Left lung (tissue), 10 donors: ENCODE data around the gene CREB3L2. TPM values are rescaled to one million over a fixed set of nuclear protein-coding genes. Genes with fewer than 3 reads are reported as not detected.

ENCODE experiments used
- ATAC-seq: fragments of 200-7000 bp; cut with Tn5 transposase; one replicate; pipeline ENCODE4 v1.9.1; 2020; ENCODE audit warnings: moderate library complexity
- DNase-seq, 4 donors: peaks; one replicate each; pipeline ENCODE4 v3.0.0-alpha.2; 2013 to 2020
- H3K27ac ChIP-seq, 2 donors: fragments of 200-600 bp; sonication (generic) in 1 of 2; one replicate each; pipeline versions ENCODE4 v1.5.0 to v1.8.0; 2020 to 2021
- H3K27me3 ChIP-seq, 2 donors: fragments of 200-600 bp; sonication (generic) in 1 of 2; one replicate each; pipeline versions ENCODE4 v1.5.0 to v1.8.0; 2020 to 2021
- H3K36me3 ChIP-seq, 2 donors: fragments of 200-600 bp; sonication (generic) in 1 of 2; one replicate each; pipeline versions ENCODE4 v1.5.0 to v1.8.0; 2020 to 2021
- H3K4me1 ChIP-seq, 2 donors: fragments of 200-600 bp; one replicate each; pipeline ENCODE4 v1.8.0; 2021
- H3K4me3 ChIP-seq, 2 donors: fragments of 200-600 bp; sonication (generic) in 1 of 2; one replicate each; pipeline versions ENCODE4 v1.5.0 to v1.8.0; 2020 to 2021; ENCODE audit warnings: mild to moderate bottlenecking in 1 of 2
- H3K9me3 ChIP-seq, 2 donors: fragments of 200-600 bp; sonication (generic) in 1 of 2; one replicate each; pipeline versions ENCODE4 v1.5.0 to v1.8.0; 2020 to 2021
- intact Hi-C, 2 donors: fragments of 100-400 bp; cut with DNase I; formaldehyde crosslinking; loops; one replicate each; pipeline versions ENCODE4 v1.11.2 to v1.14.2; 2022
- polyA plus RNA-seq, 6 donors: library from polyadenylated mRNA; unstranded; fragments of 120-200 nt; gene quantifications; one replicate each; pipeline ENCODE4 v1.2.1, GENCODE V29; 2013; ENCODE audit not compliant: insufficient read length in 6 of 6
- total RNA-seq, 2 donors: library from RNA; stranded (reverse); fragmentation: NEBNext Ultra II Directional; extraction: Animal tissue kit (Norgen Biotek cat#: 25700); gene quantifications; one replicate each; pipeline ENCODE4 v1.2.1, GENCODE V29; 2021
- TF ChIP-seq, protein P1 (sequence below), 2 donors: fragments of 200-600 bp; sonication (generic) in 1 of 2; IDR thresholded peaks; one replicate each; pipeline versions ENCODE4 v1.5.0 to v1.8.0; 2021; ENCODE audit warnings: antibody characterized with exemption in 2 of 2
- donor health status: DM: no; HTN: yes; CAD: no.
- donor health status: DM: no; HTN: no; CAD: no.

CREB3L2 gene
- total and polyA plus RNA-seq, 8 donors: 49.9 to 62.7 (median 58.9) TPM

DNA sequence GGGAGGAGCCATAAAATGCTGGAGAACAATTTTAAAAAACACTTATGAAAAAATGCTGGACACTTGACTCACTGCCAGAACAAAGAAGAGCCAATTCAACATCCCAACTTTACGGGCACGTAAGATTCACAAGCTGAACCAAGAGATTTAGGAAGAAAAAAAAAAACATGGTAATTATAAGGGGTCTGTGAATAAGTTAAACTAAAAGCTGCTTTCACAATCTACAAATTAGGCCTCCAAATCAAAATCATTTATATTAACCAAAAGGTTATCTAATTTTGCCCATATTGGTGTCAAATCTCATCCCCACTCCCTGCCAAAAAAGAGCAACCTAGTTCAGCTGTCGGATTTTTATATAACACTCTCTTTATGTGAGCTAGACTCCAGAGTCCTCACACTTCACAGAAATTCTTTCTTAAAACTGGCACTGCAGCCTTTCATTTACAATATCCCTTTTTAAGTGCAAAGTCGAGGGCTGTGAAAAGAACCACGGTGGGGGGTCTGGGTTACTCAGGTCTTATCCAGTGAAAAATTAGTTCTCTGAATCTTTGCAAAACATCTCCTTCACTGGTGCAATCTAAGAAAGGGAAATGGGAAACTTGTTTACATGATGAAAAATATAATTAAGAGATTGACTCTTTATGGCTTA lies 124.7 kb downstream of the CREB3L2 start:
- H3K27ac ChIP-seq: no peak overlapping the region
- DNase-seq: peak in 2 of 4 donors; percentile 20 to 45

DNA sequence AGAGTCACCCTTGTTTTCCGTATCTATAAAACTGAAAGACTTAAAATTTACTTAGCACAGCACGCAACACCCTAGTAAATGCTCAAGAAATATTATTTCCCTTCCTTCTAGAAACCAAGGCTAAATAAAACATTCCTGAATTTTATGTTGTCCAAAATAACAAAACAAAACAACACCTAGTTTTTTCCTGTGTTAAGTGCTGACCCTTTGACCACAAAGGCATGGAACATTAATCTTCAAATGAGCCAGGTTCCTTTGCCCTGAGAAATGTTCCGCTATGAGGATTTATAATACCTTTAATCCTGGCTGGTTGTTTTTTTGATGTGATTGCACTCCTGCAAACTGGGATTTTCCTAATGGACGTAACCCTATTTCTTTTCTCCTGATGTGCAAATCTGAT lies 126.1 kb downstream of the CREB3L2 start:
- no peak for ATAC-seq
- Histone ChIP-seq H3K27ac (no peak overlapping the region), H3K27me3 (no peaks in the 10 kb centered on the region), H3K4me3 (no peak overlapping the region), H3K9me3 (no peaks in the 10 kb centered on the region), H3K4me1 (peaks cover 0 to 9% of the 10 kb centered on the region in 2 donors), H3K36me3 (peaks cover 0 to 70% of the 10 kb centered on the region in 2 donors)
- TF ChIP-seq, protein P1, sequence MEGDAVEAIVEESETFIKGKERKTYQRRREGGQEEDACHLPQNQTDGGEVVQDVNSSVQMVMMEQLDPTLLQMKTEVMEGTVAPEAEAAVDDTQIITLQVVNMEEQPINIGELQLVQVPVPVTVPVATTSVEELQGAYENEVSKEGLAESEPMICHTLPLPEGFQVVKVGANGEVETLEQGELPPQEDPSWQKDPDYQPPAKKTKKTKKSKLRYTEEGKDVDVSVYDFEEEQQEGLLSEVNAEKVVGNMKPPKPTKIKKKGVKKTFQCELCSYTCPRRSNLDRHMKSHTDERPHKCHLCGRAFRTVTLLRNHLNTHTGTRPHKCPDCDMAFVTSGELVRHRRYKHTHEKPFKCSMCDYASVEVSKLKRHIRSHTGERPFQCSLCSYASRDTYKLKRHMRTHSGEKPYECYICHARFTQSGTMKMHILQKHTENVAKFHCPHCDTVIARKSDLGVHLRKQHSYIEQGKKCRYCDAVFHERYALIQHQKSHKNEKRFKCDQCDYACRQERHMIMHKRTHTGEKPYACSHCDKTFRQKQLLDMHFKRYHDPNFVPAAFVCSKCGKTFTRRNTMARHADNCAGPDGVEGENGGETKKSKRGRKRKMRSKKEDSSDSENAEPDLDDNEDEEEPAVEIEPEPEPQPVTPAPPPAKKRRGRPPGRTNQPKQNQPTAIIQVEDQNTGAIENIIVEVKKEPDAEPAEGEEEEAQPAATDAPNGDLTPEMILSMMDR (IDR thresholded peaks at IDR 0.05): no peak
- intact Hi-C loops: no loop called here
- DNase-seq: no peak

More for the DNA sequence above, 124.7 kb downstream of the CREB3L2 start:
- TF ChIP-seq, protein P1 (IDR thresholded peaks at IDR 0.05): no peak
- H3K36me3 ChIP-seq: peaks cover 0 to 84% of the 10 kb centered on the region in 2 donors
- H3K4me3 ChIP-seq: no peak overlapping the region
- intact Hi-C loops: no loop called here
- H3K27me3 ChIP-seq: no peaks in the 10 kb centered on the region
- H3K9me3 ChIP-seq: no peaks in the 10 kb centered on the region
- H3K4me1 ChIP-seq: peaks cover 0 to 9% of the 10 kb centered on the region in 2 donors
- ATAC-seq: no peak

DNA sequence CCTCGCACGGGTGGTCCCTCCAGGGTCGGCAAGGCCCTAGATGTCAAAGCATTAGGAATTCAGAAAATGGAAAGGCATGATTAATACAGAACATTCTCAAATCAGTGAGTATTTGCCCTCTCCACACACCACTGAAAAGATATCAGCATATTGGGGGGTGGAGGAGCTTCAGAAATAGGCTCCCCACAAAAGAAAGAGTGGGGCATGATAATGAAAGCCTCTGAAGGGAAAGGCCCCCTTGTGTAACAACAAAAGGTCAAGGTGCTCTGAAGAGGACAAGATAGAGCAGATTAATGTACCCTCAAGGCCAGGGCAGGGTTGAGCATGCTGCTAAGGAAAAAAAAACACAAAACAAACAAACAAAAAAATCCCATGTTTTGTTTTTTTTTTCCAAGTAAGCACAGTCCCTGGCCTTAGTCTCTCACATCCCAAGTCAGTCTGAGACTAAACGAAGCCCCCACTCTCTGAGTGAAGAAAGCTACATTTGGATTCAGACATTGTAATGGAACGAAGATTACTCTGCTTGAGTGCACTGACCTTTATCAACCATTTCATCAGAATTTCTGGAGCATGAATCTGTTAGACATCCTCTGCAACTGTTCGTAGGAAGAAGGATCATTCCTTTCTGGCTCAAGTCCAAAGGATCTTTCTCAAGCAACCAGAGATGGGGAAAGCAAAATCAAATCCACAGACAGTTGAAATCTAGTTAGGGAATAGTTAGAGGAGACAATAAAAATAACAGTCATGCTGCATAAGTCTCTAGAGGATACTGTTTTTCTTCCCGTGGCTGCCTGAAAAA lies 127.7 kb downstream of the CREB3L2 start:
- H3K4me1 ChIP-seq: peaks cover 0 to 4% of the 10 kb centered on the region in 2 donors
- H3K27me3 ChIP-seq: no peaks in the 10 kb centered on the region
- no peaks in the 10 kb centered on the region for H3K9me3 ChIP-seq
- H3K4me3 ChIP-seq: no peak overlapping the region
- TF ChIP-seq, protein P1 (IDR thresholded peaks at IDR 0.05): no peak
- peaks cover 0 to 54% of the 10 kb centered on the region in 2 donors for H3K36me3 ChIP-seq
- no peak overlapping the region for H3K27ac ChIP-seq
- ATAC-seq (no peak), DNase-seq (peak in 2 of 4 donors; percentile 19 to 53)
- intact Hi-C loops: no loop called here

DNA sequence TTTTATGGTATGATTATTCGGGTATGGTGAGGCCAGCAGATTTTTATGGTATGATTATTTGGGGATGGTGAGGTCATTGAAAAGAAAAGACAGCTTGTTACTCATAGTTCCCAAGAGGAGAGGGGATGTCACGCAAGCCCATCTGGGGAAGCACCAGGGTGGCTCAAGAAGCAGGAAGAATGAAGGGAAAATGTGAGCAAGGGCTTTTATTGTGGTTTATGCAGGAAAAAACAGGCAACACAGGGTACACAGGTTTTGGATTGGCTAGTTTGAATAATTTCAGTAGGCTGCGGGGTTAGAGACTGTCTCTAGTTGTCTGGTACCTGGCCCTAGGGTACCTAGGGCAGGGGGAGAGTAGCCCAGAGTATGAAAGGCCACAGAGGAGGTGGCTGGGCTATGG lies 128.4 kb downstream of the CREB3L2 start:
- ATAC-seq: no peak
- no peak overlapping the region for H3K4me3 ChIP-seq
- no peaks in the 10 kb centered on the region for H3K9me3 ChIP-seq
- H3K4me1 ChIP-seq: peaks cover 0 to 4% of the 10 kb centered on the region in 2 donors
- no peak overlapping the region for H3K27ac ChIP-seq
- intact Hi-C loops: no loop called here
- TF ChIP-seq, protein P1 (IDR thresholded peaks at IDR 0.05): no peak
- no peak for DNase-seq
- H3K36me3 ChIP-seq: peaks cover 0 to 47% of the 10 kb centered on the region in 2 donors
- no peaks in the 10 kb centered on the region for H3K27me3 ChIP-seq
